GM18858 (cell line): Measurements from ENCODE around the gene DPF3.

Source experiments
- ATAC-seq: cut with Tn5 transposase; IDR thresholded peaks from one replicate; pipeline ENCODE4 v1.9.1; 2021; ENCODE audit not compliant: unreplicated experiment

Gene DPF3

DNA sequence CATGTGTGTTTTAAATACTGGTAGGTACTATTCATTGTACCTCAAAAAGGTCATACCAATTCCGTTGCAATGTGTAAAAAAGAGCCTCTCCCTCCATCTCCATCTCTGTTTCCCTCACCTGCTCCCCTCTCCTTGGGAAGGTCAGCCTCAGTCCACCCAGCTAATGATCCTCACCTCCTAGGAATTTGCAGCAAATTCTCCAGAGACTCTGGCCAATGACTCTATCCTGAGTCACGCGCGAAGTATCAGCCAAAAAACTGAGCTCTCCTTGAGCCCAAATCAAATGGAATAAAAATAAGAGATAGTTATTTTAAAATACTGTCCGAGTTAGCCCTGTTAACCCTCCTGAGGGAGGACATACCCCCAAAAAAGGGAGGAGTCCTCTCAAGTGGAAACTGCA is 148.4 kb downstream of the DPF3 start:
- ATAC-seq, result no peak

DNA sequence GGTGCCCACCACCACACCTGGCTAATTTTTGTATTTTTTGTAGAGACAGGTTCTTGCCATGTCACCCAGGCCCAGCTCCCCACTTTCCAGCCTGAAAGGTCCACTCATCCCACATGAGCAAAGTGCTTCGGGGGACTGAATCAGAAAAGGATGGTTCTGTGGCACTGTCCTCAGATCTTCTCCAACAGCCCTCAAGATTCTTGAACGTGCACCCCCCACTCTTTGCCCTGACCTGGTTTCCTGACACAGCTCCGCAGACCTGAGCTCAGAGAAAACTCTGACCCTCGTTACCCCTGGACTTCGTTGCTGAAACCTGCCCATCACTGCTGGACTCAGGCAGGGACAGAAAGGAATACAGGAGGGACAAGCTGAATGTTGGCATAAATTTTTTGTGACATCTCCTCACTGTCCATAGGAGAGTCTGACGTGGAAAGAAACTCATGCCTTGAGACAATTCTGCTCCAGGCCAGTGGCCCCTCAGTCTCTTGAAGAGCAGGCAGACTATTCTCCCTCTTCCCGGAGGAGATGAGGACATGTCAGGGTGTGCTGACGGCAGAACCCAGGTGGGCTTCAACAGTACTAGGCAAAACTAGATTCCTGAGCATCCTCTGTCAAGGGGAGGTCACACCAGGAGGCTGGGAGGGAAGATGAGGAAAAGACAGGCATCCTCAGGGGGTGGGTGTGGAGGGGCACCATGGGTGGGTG is 149.3 kb downstream of the DPF3 start:
- no peak for ATAC-seq

DNA sequence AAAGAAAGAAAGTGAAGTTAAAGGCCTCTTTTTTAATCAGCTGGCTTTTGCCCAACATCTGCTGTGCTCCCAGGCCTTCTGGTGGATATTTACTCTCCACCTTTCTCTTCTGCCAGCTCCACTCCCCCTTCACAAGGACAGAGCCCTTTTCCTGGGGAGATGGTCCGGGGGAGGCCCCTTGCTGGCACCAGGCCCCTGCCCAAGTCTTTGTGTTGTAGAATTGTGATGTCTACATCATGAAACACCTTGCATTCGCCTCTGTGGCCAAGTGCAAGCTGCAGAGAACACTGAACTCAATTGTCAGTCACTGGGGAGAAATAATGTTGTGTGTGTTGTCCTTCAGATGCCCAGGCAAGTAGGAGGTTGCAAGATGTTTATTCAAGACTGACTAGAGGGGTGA is 150.3 kb downstream of the DPF3 start:
- ATAC-seq, result no peak

DNA sequence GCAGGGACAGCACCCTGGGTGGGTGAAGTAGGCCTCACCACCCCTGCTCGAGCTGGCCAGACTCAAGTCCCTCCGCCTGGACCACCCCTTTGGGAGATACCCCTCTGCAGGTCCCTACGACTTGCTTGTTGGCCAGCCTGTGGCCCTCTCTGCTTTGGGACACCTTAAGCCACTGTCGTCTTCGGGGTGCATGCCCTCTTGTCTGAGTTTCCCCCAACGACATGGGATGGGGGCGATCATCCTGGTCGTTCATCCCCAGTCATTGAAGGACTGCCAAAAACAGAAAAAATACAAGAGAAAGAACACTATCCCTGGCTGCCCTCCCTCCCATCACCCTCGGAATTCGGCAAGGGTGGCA is 151.1 kb downstream of the DPF3 start:
- ATAC-seq, result no peak

DNA sequence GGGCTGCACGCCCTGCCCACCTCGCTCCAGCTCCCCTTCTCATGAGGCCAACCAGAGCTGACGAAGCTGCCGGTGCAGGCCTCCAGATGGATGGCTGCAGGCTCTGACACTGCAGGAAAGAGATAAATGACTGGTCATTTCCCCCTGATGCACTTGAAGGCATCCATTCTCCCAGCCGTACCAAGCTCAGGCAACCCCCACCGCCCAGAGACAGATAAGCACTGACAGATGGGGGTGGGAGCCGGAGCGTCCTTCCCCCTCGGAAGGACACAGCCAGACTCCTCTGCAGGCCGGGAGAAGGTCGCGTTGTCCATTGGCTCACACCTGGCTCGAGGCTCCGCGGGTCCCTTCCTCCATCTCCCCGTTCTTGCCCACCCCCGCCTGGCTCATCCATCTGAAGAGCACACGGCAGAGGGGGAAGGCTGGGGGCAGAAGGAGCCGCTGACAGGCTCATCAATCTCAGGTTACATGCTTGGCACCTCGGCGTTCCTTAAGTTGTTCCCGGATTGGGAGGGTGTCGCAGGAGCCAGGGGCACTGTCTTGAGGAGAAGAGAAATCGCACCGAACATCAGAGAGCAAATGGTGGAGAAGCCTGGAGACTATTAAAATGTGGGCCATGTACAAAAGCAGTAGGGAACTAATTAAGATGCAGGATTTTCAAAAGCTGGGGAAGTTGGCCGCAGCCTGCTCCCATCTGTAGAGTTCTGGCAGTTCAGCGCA is 151.6 kb downstream of the DPF3 start:
- no peak for ATAC-seq

DNA sequence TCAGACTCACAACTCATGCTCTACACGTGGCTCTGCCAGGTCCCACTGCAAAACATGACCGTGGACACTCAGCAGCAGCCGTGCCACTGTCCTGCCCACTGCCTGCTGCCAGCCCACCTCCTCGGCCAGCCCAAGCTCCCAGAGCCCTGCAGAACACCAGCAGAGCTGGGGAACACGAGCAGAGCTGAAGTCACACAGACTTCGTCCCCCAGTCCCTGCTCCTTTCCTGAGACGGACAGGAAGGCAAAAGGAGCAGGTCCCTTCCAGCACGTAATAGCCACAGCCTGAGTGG is 152.1 kb downstream of the DPF3 start:
- no peak for ATAC-seq

DNA sequence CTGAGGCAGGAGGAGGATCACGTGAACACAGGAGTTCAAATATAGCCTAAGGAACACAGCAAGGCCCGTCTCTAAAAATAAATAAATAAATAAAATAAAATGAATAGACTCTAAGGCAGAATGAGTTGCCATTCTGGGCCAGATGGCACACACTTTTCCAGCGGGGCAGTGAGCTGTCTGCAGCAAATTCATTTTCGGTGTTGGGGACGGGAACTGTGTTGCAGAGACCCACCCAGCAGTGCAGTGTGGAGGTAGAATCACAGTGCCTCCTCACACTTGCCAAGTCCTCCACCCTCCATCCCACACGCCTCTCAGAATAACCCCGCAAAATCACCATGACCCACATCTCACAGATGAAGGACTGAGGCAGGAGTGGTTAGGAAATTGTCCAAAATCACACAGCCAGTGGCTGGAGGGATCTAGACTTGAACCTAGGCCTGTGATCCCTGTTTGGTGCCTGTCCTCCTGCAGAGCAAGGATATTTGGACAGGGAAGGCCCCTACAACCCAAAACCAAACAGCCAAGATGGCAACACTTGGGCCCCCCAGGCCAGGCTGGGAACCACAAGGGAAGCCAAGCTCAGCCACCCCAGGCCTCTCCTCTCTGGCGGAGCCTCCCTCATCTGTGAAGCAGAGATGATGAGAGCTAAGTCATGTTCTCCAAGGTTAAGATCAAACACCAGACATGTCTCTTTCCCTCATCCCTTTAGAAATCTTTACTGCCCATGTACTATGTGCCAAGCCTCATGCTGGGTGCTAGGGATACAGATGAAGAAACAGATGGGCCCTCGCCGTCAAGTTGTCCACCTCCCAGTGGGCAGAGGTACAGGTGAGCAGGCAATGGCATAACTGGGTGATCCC is 152.7 kb downstream of the DPF3 start:
- no peak for ATAC-seq

DNA sequence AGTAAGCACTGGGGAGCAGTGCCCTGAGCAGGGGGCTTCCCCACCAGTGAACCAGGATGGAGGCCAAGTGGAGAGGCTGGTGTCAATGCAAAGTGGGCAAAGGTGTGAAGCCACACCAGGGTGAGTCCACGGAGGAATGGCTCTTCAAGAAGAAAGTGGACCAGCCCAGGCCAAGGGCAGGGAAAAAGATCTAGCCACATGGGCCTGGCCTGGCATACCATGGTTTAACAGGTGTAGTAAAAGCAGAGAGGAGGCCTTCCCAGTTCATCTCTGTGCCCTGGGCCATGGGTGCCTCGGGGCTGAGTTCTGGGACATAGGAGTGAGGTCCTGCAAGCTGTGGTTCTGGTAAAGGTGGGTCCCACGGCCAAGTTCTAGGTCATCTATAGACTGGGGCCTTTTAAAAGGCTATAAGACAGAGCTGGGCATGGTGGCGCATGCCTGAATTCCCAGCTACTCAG is 153.4 kb downstream of the DPF3 start:
- no peak for ATAC-seq

DNA sequence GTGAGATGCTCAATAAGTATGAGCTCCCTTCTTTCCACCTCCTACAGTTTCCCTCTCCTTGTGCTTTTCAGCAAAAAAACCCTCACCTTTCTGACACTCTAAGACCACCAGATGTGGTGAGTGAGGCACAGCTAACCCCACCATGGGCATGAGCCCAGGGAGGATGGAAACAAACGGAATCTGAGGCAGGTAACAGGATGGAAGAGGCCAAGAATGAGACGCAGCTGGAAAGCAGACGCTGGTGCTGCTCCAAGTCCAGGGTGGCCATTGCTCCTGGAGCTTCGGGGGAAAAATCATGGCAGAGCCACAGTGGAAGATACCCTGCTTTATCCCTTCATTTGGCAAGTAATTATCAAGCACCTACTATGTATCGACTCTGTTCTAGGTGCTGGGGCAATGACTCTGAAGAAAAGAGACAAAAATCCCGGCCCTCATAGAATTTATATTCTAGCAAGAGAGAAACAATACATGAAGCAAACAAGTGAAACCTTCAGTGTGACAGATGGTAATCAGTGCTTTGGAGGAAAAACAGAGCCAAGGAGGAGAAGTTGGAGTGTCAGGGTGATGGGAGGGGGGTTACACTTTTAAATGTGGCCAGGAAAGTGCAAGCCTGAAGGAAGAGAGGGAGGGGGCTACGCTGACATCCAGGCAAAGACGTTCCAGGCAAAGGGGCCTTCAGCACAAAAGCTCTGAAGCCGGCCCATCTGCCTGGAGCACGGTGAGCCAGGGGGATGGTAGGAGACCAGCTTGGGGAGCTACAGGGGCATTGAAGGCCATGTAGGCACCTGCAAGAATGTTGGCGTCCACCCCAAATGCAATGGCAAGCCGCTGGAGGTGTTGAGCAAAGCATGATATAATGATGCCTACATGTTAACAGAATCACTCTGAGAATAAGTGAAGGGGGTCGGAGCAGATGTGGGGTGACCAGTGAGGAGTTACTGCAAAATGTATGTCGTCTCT is 154.2 kb downstream of the DPF3 start:
- no peak for ATAC-seq

DNA sequence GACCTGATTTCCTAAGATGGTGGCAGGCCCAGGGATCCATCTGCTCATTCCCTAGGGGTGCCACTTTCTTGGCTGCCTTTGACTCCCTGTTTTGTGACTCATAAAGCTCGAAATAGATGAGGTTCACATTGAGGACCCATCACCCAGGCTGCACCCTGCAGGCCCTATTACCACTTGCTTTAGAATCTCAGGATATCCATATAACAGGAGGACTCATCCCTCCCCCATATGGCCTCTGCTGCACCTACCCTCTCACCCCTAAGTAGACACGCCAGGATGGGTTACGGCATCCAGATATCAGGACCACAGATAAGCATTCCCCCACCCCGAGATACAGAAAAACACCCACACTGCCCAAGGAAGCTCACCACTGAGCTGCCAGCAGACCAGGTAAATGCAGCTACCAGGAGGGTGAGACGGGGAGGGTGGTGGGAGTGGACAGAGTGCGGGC is 155.7 kb downstream of the DPF3 start:
- no peak for ATAC-seq

DNA sequence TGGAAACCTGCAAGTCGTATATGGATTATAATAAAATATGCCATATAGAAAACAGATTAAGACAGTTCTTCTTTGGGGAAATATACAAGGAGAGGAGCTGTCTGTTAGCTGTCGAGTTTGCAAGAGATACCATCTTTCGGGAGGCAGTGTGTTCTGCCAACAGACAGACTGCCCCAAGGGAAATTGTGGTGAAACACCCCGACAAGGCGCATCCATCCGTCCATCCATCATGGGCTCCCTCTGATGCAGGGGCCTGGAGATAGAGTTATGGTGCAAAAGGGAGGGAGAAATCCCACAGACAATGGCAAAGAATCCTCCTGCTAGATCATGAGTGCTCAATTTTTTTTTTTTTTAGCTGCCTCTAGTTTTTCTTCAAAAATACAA is 156.3 kb downstream of the DPF3 start:
- no peak for ATAC-seq

DNA sequence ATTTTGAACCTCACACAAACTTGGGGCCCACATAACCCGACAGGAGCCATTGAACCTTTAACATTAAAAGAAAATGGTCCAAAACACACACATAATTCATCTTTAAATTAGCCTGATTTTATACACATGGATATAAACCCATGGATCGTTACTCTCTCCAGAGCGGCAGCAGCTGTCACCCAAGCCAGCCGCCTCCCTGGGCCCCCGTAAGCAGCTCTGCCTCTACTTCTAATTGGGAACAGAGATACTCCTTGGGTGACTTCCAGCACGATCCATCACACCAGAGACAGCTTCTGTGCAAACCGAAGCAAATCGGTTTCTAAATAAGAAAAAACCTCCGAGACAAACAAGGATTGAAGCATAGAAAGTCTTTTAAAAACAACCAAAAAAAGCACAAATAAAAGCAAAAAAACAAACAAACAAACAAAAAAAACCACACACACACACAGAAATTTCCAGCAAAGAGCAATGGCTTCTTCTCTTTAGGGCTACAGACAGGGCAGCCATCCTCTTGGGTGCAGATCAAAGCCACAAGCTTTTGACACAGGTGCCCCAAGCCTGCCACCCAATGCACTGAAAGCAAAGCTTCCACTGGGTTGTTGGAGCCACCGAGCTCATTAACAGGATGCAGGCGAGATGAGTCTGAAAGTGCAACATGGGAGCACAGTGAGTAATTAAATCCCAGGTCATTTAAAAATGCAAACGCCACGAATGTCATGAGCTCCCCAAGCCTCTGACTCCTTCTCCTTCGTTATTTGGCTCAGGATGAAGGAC is 156.9 kb downstream of the DPF3 start:
- no peak for ATAC-seq

DNA sequence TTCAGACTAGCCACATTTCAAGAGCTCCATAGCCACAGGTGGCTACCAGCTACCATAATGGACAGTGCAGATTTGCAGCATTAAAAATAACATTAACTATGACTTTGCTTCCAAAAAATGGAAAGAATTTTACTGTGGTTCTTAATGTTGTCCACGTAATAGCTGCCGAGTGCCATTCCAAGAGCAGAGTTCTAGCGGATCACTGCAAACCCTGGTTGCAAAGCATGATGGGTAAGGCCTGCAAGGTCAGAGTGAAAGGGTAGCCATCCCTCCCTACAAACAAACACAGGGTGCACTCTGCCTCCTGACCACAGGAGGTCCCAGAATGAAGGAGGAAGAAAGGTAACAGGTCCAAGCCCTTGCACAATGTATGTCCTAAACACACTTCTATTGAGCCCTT is 157.6 kb downstream of the DPF3 start:
- no peak for ATAC-seq

DNA sequence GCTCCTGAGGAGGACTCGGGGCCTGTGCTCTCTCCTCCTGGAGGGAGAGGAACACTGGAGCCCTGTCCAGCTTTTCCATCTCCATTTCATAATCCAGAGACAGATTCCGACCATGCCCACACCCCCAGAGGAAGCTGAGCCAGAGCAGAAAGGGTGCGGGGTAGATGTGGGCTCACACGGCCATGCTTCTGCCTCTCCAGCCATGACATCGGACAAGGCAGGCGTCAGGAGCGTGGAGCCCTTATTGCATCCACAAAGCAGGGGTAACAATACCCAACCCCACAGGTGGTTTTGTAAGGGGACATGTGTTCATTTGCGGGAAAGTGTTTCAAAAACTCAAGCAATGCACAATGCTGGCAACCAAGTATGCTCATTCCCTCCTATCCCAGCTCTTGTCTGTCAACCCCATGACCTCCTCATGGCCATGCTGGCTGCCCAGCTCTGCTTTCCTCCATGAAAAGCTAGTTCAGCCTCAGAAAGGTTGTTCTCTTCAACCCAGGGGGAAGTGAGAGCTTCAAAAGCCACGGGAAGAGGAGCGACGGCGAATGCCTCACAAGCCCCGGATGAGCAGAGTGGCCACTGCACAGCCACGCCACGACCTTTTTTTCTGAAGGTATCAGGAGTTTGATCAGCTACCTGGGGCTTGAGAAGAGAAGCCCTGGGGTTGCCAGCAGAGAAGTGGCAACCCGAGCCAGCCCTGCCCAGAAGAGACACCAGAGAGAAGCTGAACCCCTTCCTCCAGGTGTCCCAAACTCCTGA is 161.7 kb downstream of the DPF3 start:
- ATAC-seq, result no peak

DNA sequence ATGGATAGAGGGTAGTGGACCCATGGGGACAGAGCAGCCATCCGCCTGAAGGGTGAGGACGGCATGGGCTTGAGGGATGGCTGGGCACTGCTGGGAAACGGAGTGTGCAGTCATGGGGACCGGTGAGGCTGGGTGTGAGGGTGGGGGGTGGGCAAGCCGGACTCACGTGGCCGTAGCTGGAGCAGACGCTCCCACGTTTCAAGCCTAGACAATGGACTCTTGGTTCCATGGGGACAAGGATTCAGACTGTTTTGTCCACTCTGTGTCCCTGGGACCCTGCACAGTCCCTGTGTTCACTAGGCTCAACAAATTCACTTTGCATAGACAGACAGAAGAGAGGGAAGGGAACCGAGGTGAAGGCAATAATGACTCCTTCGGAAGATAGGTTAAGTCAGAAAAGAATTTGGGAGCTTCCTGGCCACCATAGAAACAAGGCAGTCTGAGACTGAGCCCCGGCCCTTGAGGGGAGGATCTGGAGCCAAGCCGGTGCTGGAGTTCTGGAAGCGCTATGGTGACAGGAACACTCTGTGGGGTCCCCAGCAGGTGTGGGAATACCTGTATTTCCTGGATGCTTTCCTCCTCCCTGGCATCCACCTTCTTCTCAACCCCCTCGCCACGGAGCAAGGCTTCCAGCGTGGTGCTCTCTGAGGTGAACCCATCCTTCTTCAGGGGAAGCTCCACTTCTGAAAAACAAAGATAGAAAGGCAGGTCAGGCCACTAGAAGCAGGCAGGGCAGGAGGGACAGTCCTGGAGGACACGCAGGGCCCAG is 162.5 kb downstream of the DPF3 start:
- ATAC-seq, result no peak

DNA sequence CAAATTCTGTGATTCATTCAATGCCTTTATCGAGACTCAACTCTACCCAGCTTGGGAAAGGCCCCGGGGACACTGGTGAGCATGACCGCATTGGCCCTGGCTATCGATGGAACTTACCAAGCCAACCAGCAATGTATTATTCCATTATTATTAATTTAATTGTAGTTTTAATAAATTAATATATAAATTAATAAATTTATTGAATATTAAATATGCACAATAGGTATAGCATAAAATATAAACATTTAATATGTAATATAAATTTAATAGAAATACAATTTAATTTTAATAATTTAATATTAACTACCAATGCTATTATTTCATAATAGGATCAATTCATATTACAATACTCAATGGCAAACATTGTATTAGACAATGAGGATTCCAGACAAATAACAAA is 163.4 kb downstream of the DPF3 start:
- no peak for ATAC-seq

DNA sequence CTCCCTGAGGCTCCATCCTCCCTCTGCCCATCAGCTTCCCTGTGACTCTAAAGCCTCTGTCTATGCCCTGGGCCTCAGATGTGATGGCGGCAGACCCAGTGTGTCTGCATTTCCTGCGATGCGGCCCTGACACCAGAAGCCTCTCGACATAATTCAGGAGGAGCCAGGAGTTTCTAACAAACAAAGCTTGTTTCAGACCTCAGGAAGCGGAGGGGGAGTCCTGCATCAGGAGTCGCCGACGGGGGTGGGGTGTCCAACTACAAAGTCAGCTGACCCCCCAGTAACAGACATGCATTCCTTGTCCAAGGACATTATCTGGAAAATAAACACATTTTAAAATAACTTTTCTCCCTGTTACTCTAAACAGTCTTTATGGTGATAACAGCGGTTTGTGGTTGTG is 167.5 kb downstream of the DPF3 start:
- ATAC-seq, result no peak

DNA sequence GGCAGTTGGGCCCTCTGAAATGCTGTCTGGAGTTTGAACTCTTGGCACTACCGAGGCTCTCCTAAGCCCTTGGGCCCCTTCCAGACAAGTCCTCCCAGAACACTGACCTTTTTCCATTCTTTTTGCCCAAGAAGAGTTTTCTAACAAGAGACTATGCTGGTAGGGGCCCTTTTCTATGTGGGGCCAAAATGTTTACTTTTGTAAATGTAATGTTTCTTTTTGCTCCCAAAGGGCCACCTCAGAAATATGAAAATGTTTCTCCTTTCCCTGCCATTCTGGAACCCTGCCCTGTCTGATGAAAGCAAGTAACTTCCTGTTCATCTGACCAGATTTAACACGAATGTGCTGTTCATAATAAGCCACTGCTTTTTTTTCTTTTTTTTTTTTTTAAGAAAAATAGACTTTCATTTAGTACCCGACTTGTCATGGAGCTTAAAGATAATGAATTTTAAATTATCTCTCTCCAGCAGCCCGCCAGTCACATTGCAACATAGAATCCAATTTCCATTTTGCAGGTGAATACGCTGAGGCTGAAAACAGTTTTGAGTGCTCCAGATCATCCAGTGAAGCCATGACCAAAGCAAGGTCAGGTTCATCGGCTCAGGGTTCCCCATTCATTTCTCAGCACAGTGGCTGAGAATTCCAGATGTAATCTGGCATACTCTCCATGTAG is 169.9 kb downstream of the DPF3 start:
- ATAC-seq, result no peak
